Measurements from ENCODE around the gene DNAJB4. TPM values are rescaled to one million over a fixed set of nuclear protein-coding genes. Genes with fewer than 3 reads are reported as not detected.

Gene DNAJB4
- total and polyA plus RNA-seq, 2 of the 13 experiments (the other 11 are each of a cell fraction or from before 2014, with no cell fraction given), result 4.4 to 18.6 TPM

GRCh38 chr1:78045926-78046778, 41.4 kb downstream of the DNAJB4 start, which contains the start of gene GIPC2 (continued):
- TF ChIP-seq CERS6 (CRISPR knock-in tag; IDR thresholded peaks at IDR 0.05), result no peak
- TF ChIP-seq ZNF574 (CRISPR knock-in tag; IDR thresholded peaks at IDR 0.05), result peak; percentile 40; the same call in 1 of the 2 replicates
- TF ChIP-seq POGZ (CRISPR knock-in tag; IDR thresholded peaks at IDR 0.05), result peak; percentile 77
- TF ChIP-seq MXD4 (CRISPR knock-in tag; IDR thresholded peaks at IDR 0.05), result peak; percentile 52; the same call in 1 of the 2 replicates
- no peak for TF ChIP-seq MATR3 (CRISPR knock-in tag; IDR thresholded peaks at IDR 0.05)
- no peak for TF ChIP-seq ZNF879 (CRISPR knock-in tag; IDR thresholded peaks at IDR 0.05)
- peak; percentile 91 for TF ChIP-seq ZNF687 (CRISPR knock-in tag; IDR thresholded peaks at IDR 0.05)
- TF ChIP-seq ARNT (IDR thresholded peaks at IDR 0.05), result no peak
- TF ChIP-seq PHF8 (CRISPR knock-in tag; IDR thresholded peaks at IDR 0.05), result peak; percentile 86
- peak; percentile 87 for TF ChIP-seq YEATS4 (CRISPR knock-in tag; IDR thresholded peaks at IDR 0.05; ENCODE audit: borderline replicate concordance)
- TF ChIP-seq ZNF280D (CRISPR knock-in tag; IDR thresholded peaks at IDR 0.05), result no peak
- peak; percentile 65; the same call in 1 of the 2 replicates for TF ChIP-seq SMYD3 (CRISPR knock-in tag; IDR thresholded peaks at IDR 0.05)
- peak; percentile 88 for TF ChIP-seq ZNF431 (CRISPR knock-in tag; IDR thresholded peaks at IDR 0.05; ENCODE audit: borderline replicate concordance, low read depth)
- TF ChIP-seq FOXP4 (CRISPR knock-in tag; IDR thresholded peaks at IDR 0.05), result peak; percentile 55
